HUES48 (cell line): Measurements from ENCODE around the gene CEP170.
A peak's percentile ranks its signal among the peaks of the same experiment; 100 is the strongest.
"Not testable (repeated sequence)": the region's sequence is repeated elsewhere in the genome, so short reads cannot be mapped to it uniquely, and the experiment has no call there.

ENCODE experiments used
- H3K27ac ChIP-seq: one replicate; pipeline ENCODE4 v1.7.0; 2013; ENCODE audit warnings: low read depth, low read length, inconsistent platforms
- H3K27me3 ChIP-seq: 2 replicates; pipeline ENCODE4 v1.6.1; 2013; ENCODE audit warnings: mild to moderate bottlenecking, low read length; ENCODE audit not compliant: control insufficient read depth, insufficient read depth
- H3K36me3 ChIP-seq: 2 replicates; pipeline ENCODE4 v1.6.1; 2013; ENCODE audit warnings: low read length; ENCODE audit not compliant: control insufficient read depth, insufficient read depth
- H3K4me1 ChIP-seq: 2 replicates; pipeline ENCODE4 v1.6.1; 2013; ENCODE audit warnings: mild to moderate bottlenecking, low read length; ENCODE audit not compliant: control insufficient read depth, insufficient read depth
- H3K4me3 ChIP-seq: 2 replicates; pipeline ENCODE4 v1.5.1; 2013; ENCODE audit warnings: mild to moderate bottlenecking, low read depth, low read length
- H3K9ac ChIP-seq: 2 replicates; pipeline ENCODE4 v1.6.1; 2013; ENCODE audit warnings: mild to moderate bottlenecking, low read depth, low read length, moderate library complexity
- H3K9me3 ChIP-seq: 2 replicates; pipeline ENCODE4 v1.6.1; 2013; ENCODE audit warnings: low read length; ENCODE audit not compliant: control insufficient read depth, insufficient read depth

CEP170 gene

DNA sequence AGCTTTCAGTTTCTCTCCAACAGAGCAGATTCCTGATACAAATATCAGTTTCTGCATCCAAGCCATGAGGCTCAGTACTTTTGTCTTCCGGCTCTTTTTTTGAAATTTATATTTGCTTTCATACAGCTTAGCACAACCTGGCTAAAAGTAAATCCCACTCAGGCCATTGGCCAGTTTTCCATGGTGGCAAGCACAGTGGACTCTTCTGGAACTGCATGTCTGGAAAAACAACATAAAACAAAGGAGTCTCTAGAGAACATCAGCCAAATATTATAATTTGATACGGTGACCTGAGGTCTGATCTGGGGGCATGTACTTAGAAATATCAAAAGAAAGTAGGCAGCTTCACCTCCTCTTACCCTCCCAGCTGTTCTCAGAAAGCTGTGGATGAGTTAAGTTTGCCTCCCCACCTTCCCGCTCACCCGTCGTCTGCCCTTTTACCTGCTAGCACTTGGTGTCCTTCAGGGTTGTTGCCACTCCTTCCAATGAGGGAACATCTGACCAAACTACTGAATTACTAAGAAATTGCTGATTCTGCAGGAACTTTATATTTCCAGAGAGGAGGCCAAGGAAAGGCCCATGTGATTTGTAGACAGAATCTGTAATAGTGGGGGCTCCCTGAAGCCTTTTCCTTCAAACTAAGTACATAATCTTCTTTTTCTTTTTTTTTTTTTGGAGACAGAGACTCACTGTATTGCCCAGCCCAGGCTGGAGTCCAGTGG, 136.3 kb downstream of the CEP170 start:
- not testable (repeated sequence) for H3K36me3 ChIP-seq, H3K4me3 ChIP-seq, H3K4me1 ChIP-seq

GRCh38 chr1:243116187-243116586, 138.9 kb downstream of the CEP170 start:
- not testable (repeated sequence) for H3K4me3 ChIP-seq, H3K9ac ChIP-seq, H3K27ac ChIP-seq, H3K27me3 ChIP-seq, H3K9me3 ChIP-seq, H3K4me1 ChIP-seq, H3K36me3 ChIP-seq

More for the DNA sequence above, 136.3 kb downstream of the CEP170 start:
- H3K9ac ChIP-seq, H3K9me3 ChIP-seq, H3K27me3 ChIP-seq, H3K27ac ChIP-seq: not testable (repeated sequence)

DNA sequence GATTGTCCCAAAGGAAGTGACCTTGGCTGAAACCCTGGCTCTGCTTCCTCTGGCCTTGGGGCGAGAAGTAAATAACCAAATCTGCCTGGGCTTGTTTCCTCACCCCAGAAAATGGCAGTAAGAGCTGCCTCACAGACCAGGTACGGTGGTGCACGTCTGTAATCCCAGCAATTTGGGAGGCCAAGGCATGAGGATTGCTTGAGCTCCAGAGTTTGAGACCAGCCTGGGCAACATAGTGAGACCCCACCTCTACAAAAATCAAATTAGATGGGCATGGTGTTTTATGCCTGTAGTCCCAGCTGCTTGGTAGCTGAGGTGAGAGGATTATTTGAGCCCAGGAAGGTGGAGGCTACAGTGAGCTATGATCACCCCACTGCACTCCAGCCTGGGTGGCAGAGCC, 140.3 kb downstream of the CEP170 start:
- not testable (repeated sequence) for H3K9ac ChIP-seq

GRCh38 chr1:243114059-243114713, 140.9 kb downstream of the CEP170 start:
- H3K9ac ChIP-seq, H3K4me1 ChIP-seq, H3K27me3 ChIP-seq, H3K4me3 ChIP-seq, H3K9me3 ChIP-seq, H3K36me3 ChIP-seq: not testable (repeated sequence)
- peak overlapping the region; percentile 78 for H3K27ac ChIP-seq

More for the DNA sequence above, 140.3 kb downstream of the CEP170 start:
- H3K4me3 ChIP-seq, H3K4me1 ChIP-seq, H3K36me3 ChIP-seq, H3K27me3 ChIP-seq, H3K9me3 ChIP-seq: not testable (repeated sequence)
- peak overlapping the region; percentile 78 for H3K27ac ChIP-seq

DNA sequence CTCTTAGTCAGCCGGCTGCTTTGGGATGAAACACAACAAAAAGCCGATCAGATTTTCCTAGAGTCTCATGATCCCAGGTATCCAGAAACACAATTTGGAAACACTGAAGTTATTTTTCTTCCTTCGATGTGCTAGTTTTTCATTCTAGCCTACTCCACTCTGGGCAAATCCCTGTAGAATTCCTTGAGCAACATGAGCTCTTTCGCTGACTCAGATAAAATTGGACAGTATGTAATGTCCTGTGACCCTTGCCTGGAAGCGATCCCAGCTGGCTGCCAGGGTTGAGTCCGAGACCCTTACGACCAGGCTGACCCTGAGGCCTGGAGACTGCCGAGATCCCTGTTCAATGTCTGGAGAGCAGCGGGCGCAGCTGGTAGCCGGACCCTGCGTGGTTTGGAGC, 147.9 kb downstream of the CEP170 start:
- H3K9ac ChIP-seq, H3K4me1 ChIP-seq, H3K27me3 ChIP-seq, H3K27ac ChIP-seq, H3K9me3 ChIP-seq, H3K36me3 ChIP-seq, H3K4me3 ChIP-seq: not testable (repeated sequence)

GRCh38 chr1:243105652-243106332, 149.3 kb downstream of the CEP170 start:
- H3K36me3 ChIP-seq, H3K9ac ChIP-seq, H3K9me3 ChIP-seq, H3K4me1 ChIP-seq, H3K27ac ChIP-seq, H3K4me3 ChIP-seq, H3K27me3 ChIP-seq: not testable (repeated sequence)

DNA sequence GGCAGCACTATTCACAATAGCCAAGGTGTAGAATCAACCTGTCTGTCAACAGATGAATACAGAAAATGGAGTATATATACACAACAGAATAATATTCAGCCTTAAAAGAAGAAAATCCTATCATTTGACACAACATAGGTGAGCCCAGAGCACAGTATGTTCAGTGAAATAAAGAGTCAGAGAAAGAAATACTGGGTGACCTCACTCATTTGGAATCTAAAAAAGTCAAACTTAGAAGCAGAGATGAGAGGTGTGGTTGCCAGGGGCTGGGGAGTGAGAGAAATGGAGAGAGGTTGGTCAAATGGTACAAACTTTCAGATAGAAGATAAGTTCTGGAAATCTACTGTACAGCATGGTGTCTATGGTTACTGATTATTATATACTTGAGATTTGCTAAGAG, 150.0 kb downstream of the CEP170 start:
- not testable (repeated sequence) for H3K36me3 ChIP-seq, H3K9ac ChIP-seq, H3K9me3 ChIP-seq, H3K4me3 ChIP-seq, H3K27me3 ChIP-seq, H3K4me1 ChIP-seq, H3K27ac ChIP-seq

- H3K27me3 ChIP-seq, H3K4me3 ChIP-seq, H3K9ac ChIP-seq, H3K4me1 ChIP-seq, H3K27ac ChIP-seq, H3K9me3 ChIP-seq, H3K36me3 ChIP-seq: not testable (repeated sequence)
These were observed 150.6 kb downstream of the CEP170 start for GRCh38 chr1:243104452-243104851.

- not testable (repeated sequence) for H3K4me1 ChIP-seq, H3K36me3 ChIP-seq, H3K9me3 ChIP-seq, H3K27me3 ChIP-seq, H3K27ac ChIP-seq, H3K9ac ChIP-seq
- peak overlapping the region; percentile 50 for H3K4me3 ChIP-seq
These were observed 153.5 kb downstream of the CEP170 start for GRCh38 chr1:243101551-243102050.

GRCh38 chr1:243087368-243087767, 167.7 kb downstream of the CEP170 start:
- H3K4me1 ChIP-seq, H3K4me3 ChIP-seq, H3K27me3 ChIP-seq, H3K36me3 ChIP-seq, H3K9me3 ChIP-seq, H3K9ac ChIP-seq, H3K27ac ChIP-seq: not testable (repeated sequence)
